GM12878 (cell line): Measurements from ENCODE around the gene CHD6. TPM values are rescaled to one million over a fixed set of nuclear protein-coding genes. Genes with fewer than 3 reads are reported as not detected.

Experiments used
- ATAC-seq: fragments of 200-7000 bp; cut with Tn5 transposase; 3 replicates; pipeline ENCODE4 v1.9.1; 2020; ENCODE audit warnings: mild to moderate bottlenecking, moderate library complexity
- BruUV-seq: library from RNA; stranded (reverse); fragments of 400-500 nt; replicated peaks from 2 replicates; lab custom pipeline; 2021; lab: Mats Ljungman, UMichigan
- CTCF ChIA-PET: fragments of 300-600 bp; sonication (Branson Sonifier 250); formaldehyde crosslinking; extraction: SDS; loops from one replicate; lab custom pipeline; 2021; ENCODE audit warnings: inconsistent platforms; lab: Yijun Ruan, JAX
- POLR2A ChIA-PET: fragments of 350-600 bp; formaldehyde crosslinking; extraction: SDS; loops from one replicate; lab custom pipeline; 2021; ENCODE audit warnings: inconsistent platforms; lab: Charles Lee
- RAD21 ChIA-PET: fragments of 300-600 bp; sonication (Branson Sonifier 250); formaldehyde crosslinking; loops from one replicate; lab custom pipeline; 2023; ENCODE audit warnings: antibody characterized with exemption; ENCODE audit not compliant: unreplicated experiment; lab: Charles Lee
- SMC1A ChIA-PET: fragments of 300-600 bp; sonication (Branson Sonifier 250); formaldehyde crosslinking; loops from one replicate; lab custom pipeline; 2023; ENCODE audit not compliant: unreplicated experiment, uncharacterized antibody; lab: Charles Lee
- DNase-seq: peaks from one replicate; pipeline ENCODE4 v3.0.0-alpha.2; 2011; ENCODE audit warnings: low read depth, low spot score
- FAIRE-seq: peaks from 3 replicates; lab custom pipeline; 2011; peaks lifted over from hg19 to GRCh38; lab: Jason Lieb, UNC
- H2AFZ ChIP-seq: 2 replicates; pipeline ENCODE4 v1.6.0; 2011; ENCODE audit warnings: low read depth, low read length, control low read depth; ENCODE audit not compliant: control insufficient read depth
- H3K27ac ChIP-seq: 2 replicates; pipeline ENCODE4 v1.5.1; 2011; ENCODE audit warnings: control low read depth; ENCODE audit not compliant: control insufficient read depth, insufficient read depth
- H3K27me3 ChIP-seq, 2 experiments: replicated peaks in 1 of 2; 2 replicates each; pipeline versions ENCODE4 v1.6.0 to v1.6.1; 2011; ENCODE audit warnings: low read length in 1 of 2; ENCODE audit not compliant: control insufficient read depth in 2 of 2, insufficient read depth in 2 of 2
- H3K36me3 ChIP-seq, 2 experiments: 2 replicates each; pipeline ENCODE4 v1.5.1; 2011; ENCODE audit warnings: low read length in 1 of 2; ENCODE audit not compliant: control insufficient read depth in 2 of 2, insufficient read depth in 2 of 2
- H3K4me1 ChIP-seq: 2 replicates; pipeline ENCODE4 v1.6.1; 2011; ENCODE audit warnings: mild to moderate bottlenecking, low read length, moderate library complexity, mixed read lengths; ENCODE audit not compliant: control insufficient read depth, insufficient read depth
- H3K4me2 ChIP-seq: 2 replicates; pipeline ENCODE4 v1.6.0; 2011; ENCODE audit warnings: control low read depth; ENCODE audit not compliant: control insufficient read depth, insufficient read depth
- H3K4me3 ChIP-seq: fragments of 200-600 bp; sonication (generic); 2 replicates; pipeline ENCODE4 v1.5.1; 2016
- H3K79me2 ChIP-seq: 2 replicates; pipeline ENCODE4 v1.6.0; 2011; ENCODE audit warnings: low read length; ENCODE audit not compliant: control insufficient read depth, insufficient read depth
- H3K9ac ChIP-seq: 2 replicates; pipeline ENCODE4 v1.8.0; 2011; ENCODE audit warnings: low read length, control low read depth, mixed read lengths; ENCODE audit not compliant: control insufficient read depth, insufficient read depth
- H3K9me3 ChIP-seq: replicated peaks from 3 replicates; pipeline ENCODE4 v1.5.1; 2011; ENCODE audit warnings: mild to moderate bottlenecking, low read length; ENCODE audit not compliant: control insufficient read depth, insufficient read depth
- H4K20me1 ChIP-seq: 2 replicates; pipeline ENCODE4 v1.6.0; 2011; ENCODE audit not compliant: control insufficient read depth, insufficient read depth
- ATF3 ChIP-seq: IDR thresholded peaks from 2 replicates; pipeline ENCODE4 v1.6.1; 2011; ENCODE audit warnings: low read depth, mild to moderate bottlenecking, low read length, moderate library complexity, borderline replicate concordance; ENCODE audit errors: extremely low read depth
- ATF7 ChIP-seq: fragments of 450-650 bp; IDR thresholded peaks from 2 replicates; pipeline ENCODE4 v1.6.1; 2016; ENCODE audit warnings: low read depth, mild to moderate bottlenecking
- CTCF ChIP-seq, 3 experiments: IDR thresholded peaks in 2 of 3; conservative IDR thresholded peaks in 1 of 3; 2 replicates each; pipeline ENCODE4 v1.5.1; 2011; ENCODE audit warnings: low read depth in 3 of 3, low read length in 3 of 3, mild to moderate bottlenecking in 3 of 3, control low read depth in 2 of 3, moderate library complexity in 2 of 3, inconsistent platforms in 1 of 3, mixed read lengths in 1 of 3; ENCODE audit not compliant: control insufficient read depth in 2 of 3, insufficient read depth in 1 of 3; ENCODE audit errors: extremely low read depth in 1 of 3
- E4F1 ChIP-seq: fragments of 450-650 bp; IDR thresholded peaks from 2 replicates; pipeline ENCODE4 v1.6.1; 2018; ENCODE audit warnings: borderline replicate concordance, mild to moderate bottlenecking; ENCODE audit not compliant: partially characterized antibody
- HDGF ChIP-seq: fragments of 450-650 bp; IDR thresholded peaks from 2 replicates; pipeline ENCODE4 v1.6.1; 2016; ENCODE audit warnings: antibody characterized with exemption
- JUND ChIP-seq: IDR thresholded peaks from 2 replicates; pipeline ENCODE4 v1.6.1; 2012; ENCODE audit warnings: low read depth, mild to moderate bottlenecking, low read length, improper control_type of control experiment, moderate library complexity
- MAX ChIP-seq: IDR thresholded peaks from 2 replicates; pipeline ENCODE4 v1.6.1; 2012; ENCODE audit warnings: low read depth, low read length, improper control_type of control experiment
- NBN ChIP-seq: fragments of 450-650 bp; IDR thresholded peaks from 2 replicates; pipeline ENCODE4 v1.6.1; 2016
- NRF1 ChIP-seq: conservative IDR thresholded peaks from 2 replicates; pipeline ENCODE4 v1.6.1; 2011; ENCODE audit warnings: mild to moderate bottlenecking, low read depth, low read length, improper control_type of control experiment
- PML ChIP-seq: IDR thresholded peaks from 2 replicates; pipeline ENCODE4 v1.6.1; 2012; ENCODE audit warnings: low read length, inconsistent platforms
- RELA ChIP-seq: fragments of 450-650 bp; IDR thresholded peaks from 2 replicates; pipeline ENCODE4 v1.8.0; 2014; ENCODE audit warnings: borderline replicate concordance; ENCODE audit not compliant: partially characterized antibody
- RFX5 ChIP-seq: IDR thresholded peaks from 2 replicates; pipeline ENCODE4 v1.6.1; 2011; ENCODE audit warnings: low read depth, low read length, improper control_type of control experiment
- TAF1 ChIP-seq: IDR thresholded peaks from 2 replicates; pipeline ENCODE4 v1.6.1; 2011; ENCODE audit warnings: mild to moderate bottlenecking, low read depth, low read length, borderline replicate concordance
- ZNF622 ChIP-seq: fragments of 450-650 bp; IDR thresholded peaks from 2 replicates; pipeline ENCODE4 v1.6.1; 2017; ENCODE audit warnings: mild to moderate bottlenecking, inconsistent platforms
- WGBS: methylation state at CpG from one replicate; pipeline ENCODE4 v1.1.6; 2016; ENCODE audit warnings: low lambda C conversion rate; ENCODE audit not compliant: insufficient replicate concordance, insufficient coverage; ENCODE audit errors: missing lambda C conversion rate; 5-methylcytosine and 5-hydroxymethylcytosine counted together
- in situ Hi-C: fragments of 300-500 bp; cut with MboI; formaldehyde crosslinking; loops from 9 replicates; pipeline ENCODE4 v1.14.3; 2018; ENCODE audit warnings: mixed read lengths
- intact Hi-C: fragments of 100-400 bp; cut with micrococcal nuclease; formaldehyde crosslinking; loops from one replicate; pipeline ENCODE4 v1.14.2; 2022; ENCODE audit not compliant: unreplicated experiment
- polyA plus RNA-seq, 11 experiments: library from polyadenylated mRNA; depleted of rRNA in 4 of 11; unstranded in 6 of 11; stranded (reverse) in 5 of 11; fragments of >200 nt; fragmentation: Nextera tagmentation in 4 of 11; fragmentation: Illumina TruSeq in 1 of 11; extraction: Ambion mirVana in 4 of 11; extraction: Trizol in 1 of 11; gene quantifications; 1 replicate in 1 of 11; 2 replicates in 10 of 11; pipeline versions ENCODE4 v1.2.1 to v1.2.3, GENCODE V29; 2011 to 2016; ENCODE audit warnings: inconsistent platforms in 2 of 11, missing spikeins in 2 of 11, low read depth in 1 of 11
- total RNA-seq, 4 experiments: library from RNA; depleted of rRNA in 3 of 4; stranded (reverse); fragments of >200 nt in 3 of 4; fragmentation: Illumina TruSeq in 1 of 4; extraction: Trizol in 1 of 4; gene quantifications; 2 replicates each; pipeline versions ENCODE4 v1.2.1 to v1.2.3, GENCODE V29; 2013 to 2021

The CHD6 gene
- total and polyA plus RNA-seq, 10 of the 15 experiments (the other 5 are each of a cell fraction or from before 2014, with no cell fraction given), result 4.3 to 25.5 (median 17.1) TPM

GRCh38 chr20:41627001-41627495 is 8.9 kb upstream of the CHD6 start (continued):
- no peak for TF ChIP-seq CTCF (IDR thresholded peaks at IDR 0.05 in 2 of 3, conservative IDR thresholded peaks at IDR 0.05 in 1 of 3; ENCODE audit: control insufficient read depth in 2 of 3, extremely low read depth in 1 of 3, insufficient read depth in 1 of 3, low read depth in 3 of 3, low read length in 3 of 3)

GRCh38 chr20:41623625-41624375 is 5.6 kb upstream of the CHD6 start:
- FAIRE-seq, result no peak
- CTCF ChIA-PET, result interaction anchor here (1.0 kb wide), 1 partner anchor 124 kb away, joined by 3 read pairs; no protein-coding TSS in a partner anchor
- BruUV-seq, result no TSS peak
- Histone ChIP-seq H3K4me2 (no peak overlapping the region), H3K4me3 (no peak overlapping the region), H3K79me2 (no peaks in the 10 kb centered on the region), H3K36me3 (no peaks in the 10 kb centered on the region), H4K20me1 (no peaks in the 10 kb centered on the region), H3K9me3 (peaks cover 2% of the 10 kb centered on the region; the same call in 1 of the 3 replicates), H3K4me1 (no peaks in the 10 kb centered on the region; the same call in 1 of the 2 replicates), H3K27ac (no peak overlapping the region), H3K9ac (no peak overlapping the region), H3K27me3 (no peaks in the 10 kb centered on the region; a peak in 1 of 4 replicates), H2AFZ (no peak overlapping the region)
- POLR2A ChIA-PET, result interaction anchor here (0.6 kb wide), 1 partner anchor 9 kb away, joined by 5 read pairs; no protein-coding TSS in a partner anchor
- no peak for DNase-seq
- no peak for ATAC-seq
- RAD21 ChIA-PET, result no interaction called here
- in situ Hi-C loops, result no loop called here
- SMC1A ChIA-PET, result no interaction called here
- intact Hi-C loops, result no loop called here
- WGBS, result 50% methylated on average over 2 of the region's 2 CpGs
- no peak for TF ChIP-seq TAF1
- no peak for TF ChIP-seq HDGF
- TF ChIP-seq NRF1, result no peak
- no peak for TF ChIP-seq RFX5
- no peak for TF ChIP-seq MAX
- no peak for TF ChIP-seq E4F1
- no peak for TF ChIP-seq ATF7
- no peak for TF ChIP-seq RELA
- no peak for TF ChIP-seq ZNF622
- TF ChIP-seq PML, result no peak
- TF ChIP-seq ATF3, result no peak
- TF ChIP-seq JUND, result no peak
- TF ChIP-seq NBN, result no peak
